ENCODE data around the gene TAOK3. TPM values are rescaled to one million over a fixed set of nuclear protein-coding genes. Genes with fewer than 3 reads are reported as not detected.

TAOK3 gene
- total and polyA plus RNA-seq, 9 of the 15 experiments (the other 6 are each of a cell fraction or from before 2014, with no cell fraction given) = 24.3 to 83.5 (median 47.1) TPM

DNA sequence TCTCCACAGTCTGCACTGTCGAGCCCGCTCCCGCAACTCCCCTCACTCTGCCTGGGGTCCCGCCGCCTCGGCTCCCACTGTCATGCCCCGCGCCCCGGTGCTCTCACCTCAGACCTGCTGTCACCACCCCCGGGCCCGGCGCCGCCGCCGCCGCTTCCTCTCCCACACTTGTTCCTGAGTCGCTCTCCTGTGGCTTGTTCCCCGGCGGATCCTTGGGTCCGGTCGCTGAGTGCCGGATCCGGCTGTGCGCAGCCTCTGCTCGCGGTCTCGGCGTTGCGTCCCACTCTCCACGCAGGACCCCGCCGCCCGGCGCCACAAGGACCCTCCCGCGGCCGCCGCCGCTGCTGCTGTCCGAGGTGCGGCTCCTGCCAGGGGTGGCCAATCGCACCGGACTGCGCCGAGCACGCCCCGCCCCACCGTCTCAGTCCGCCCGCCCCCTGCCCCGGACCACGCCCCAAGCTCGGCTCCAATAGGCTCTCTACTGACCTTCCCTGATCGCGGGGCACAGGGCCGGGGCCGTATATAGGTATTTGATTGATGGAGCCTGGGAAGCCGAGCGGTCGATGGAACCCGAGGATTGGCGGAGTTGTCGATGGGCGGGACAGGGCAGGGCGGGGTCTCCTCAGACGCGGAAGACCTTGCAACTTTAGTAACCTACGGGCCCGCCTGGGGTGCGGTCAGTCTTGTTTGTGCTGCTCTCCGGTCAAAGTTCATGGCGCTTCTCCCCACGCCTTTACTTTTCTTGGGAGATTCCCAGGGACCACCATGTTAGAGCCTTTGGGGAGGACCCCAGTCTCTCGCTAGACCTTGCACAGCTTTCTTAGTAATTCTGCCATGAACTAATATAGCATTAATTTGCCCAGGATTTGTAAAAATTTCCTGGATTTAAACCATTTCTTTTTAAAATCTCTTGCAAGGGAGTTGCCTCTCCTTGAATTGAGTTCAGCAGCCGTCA is at the start of gene TAOK3 (continued):
- peak; percentile 97 for TF ChIP-seq SP1 (CRISPR knock-in tag; IDR thresholded peaks at IDR 0.05)
- TF ChIP-seq TSC22D4 (tag; IDR thresholded peaks at IDR 0.05) = no peak
- TF ChIP-seq CTCF (IDR thresholded peaks at IDR 0.05 in 2 of 3, conservative IDR thresholded peaks at IDR 0.05 in 1 of 3; ENCODE audit: insufficient read depth in 2 of 3, low read depth in 1 of 3, low read length in 3 of 3) = no peak
- TF ChIP-seq TEAD2 (tag; IDR thresholded peaks at IDR 0.05) = no peak
- no peak for TF ChIP-seq PCBP2 (IDR thresholded peaks at IDR 0.05; ENCODE audit: low read depth, low read length, poor library complexity, severe bottlenecking)
- TF ChIP-seq, protein P1, sequence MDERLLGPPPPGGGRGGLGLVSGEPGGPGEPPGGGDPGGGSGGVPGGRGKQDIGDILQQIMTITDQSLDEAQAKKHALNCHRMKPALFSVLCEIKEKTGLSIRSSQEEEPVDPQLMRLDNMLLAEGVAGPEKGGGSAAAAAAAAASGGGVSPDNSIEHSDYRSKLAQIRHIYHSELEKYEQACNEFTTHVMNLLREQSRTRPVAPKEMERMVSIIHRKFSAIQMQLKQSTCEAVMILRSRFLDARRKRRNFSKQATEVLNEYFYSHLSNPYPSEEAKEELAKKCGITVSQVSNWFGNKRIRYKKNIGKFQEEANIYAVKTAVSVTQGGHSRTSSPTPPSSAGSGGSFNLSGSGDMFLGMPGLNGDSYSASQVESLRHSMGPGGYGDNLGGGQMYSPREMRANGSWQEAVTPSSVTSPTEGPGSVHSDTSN (CRISPR knock-in tag; IDR thresholded peaks at IDR 0.05; ENCODE audit: low read depth) = no peak
- TF ChIP-seq, protein P1 (tag; conservative IDR thresholded peaks at IDR 0.05; ENCODE audit: low read depth) = no peak
- TF ChIP-seq ZNF592 (IDR thresholded peaks at IDR 0.05) = no peak
- TF ChIP-seq TCF7L2 (IDR thresholded peaks at IDR 0.05; ENCODE audit: low read depth, low read length) = no peak
- no peak for TF ChIP-seq DACH1 (IDR thresholded peaks at IDR 0.05; ENCODE audit: partially characterized antibody)
- TF ChIP-seq, protein P2, sequence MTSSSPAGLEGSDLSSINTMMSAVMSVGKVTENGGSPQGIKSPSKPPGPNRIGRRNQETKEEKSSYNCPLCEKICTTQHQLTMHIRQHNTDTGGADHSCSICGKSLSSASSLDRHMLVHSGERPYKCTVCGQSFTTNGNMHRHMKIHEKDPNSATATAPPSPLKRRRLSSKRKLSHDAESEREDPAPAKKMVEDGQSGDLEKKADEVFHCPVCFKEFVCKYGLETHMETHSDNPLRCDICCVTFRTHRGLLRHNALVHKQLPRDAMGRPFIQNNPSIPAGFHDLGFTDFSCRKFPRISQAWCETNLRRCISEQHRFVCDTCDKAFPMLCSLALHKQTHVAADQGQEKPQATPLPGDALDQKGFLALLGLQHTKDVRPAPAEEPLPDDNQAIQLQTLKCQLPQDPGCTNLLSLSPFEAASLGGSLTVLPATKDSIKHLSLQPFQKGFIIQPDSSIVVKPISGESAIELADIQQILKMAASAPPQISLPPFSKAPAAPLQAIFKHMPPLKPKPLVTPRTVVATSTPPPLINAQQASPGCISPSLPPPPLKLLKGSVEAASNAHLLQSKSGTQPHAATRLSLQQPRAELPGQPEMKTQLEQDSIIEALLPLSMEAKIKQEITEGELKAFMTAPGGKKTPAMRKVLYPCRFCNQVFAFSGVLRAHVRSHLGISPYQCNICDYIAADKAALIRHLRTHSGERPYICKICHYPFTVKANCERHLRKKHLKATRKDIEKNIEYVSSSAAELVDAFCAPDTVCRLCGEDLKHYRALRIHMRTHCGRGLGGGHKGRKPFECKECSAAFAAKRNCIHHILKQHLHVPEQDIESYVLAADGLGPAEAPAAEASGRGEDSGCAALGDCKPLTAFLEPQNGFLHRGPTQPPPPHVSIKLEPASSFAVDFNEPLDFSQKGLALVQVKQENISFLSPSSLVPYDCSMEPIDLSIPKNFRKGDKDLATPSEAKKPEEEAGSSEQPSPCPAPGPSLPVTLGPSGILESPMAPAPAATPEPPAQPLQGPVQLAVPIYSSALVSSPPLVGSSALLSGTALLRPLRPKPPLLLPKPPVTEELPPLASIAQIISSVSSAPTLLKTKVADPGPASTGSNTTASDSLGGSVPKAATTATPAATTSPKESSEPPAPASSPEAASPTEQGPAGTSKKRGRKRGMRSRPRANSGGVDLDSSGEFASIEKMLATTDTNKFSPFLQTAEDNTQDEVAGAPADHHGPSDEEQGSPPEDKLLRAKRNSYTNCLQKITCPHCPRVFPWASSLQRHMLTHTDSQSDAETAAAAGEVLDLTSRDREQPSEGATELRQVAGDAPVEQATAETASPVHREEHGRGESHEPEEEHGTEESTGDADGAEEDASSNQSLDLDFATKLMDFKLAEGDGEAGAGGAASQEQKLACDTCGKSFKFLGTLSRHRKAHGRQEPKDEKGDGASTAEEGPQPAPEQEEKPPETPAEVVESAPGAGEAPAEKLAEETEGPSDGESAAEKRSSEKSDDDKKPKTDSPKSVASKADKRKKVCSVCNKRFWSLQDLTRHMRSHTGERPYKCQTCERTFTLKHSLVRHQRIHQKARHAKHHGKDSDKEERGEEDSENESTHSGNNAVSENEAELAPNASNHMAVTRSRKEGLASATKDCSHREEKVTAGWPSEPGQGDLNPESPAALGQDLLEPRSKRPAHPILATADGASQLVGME (CRISPR knock-in tag; IDR thresholded peaks at IDR 0.05) = no peak

All from K562 (cell line).